Psoas muscle (tissue), 8 donors: ENCODE data around the gene PCK1. TPM values are rescaled to one million over a fixed set of nuclear protein-coding genes. Genes with fewer than 3 reads are reported as not detected.

ENCODE experiments used
- ATAC-seq, 4 donors: fragments of 200-7000 bp; cut with Tn5 transposase; one replicate each; pipeline ENCODE4 v1.9.1; 2020; ENCODE audit warnings: moderate library complexity in 3 of 4, mild to moderate bottlenecking in 2 of 4
- DNase-seq, 2 donors: peaks; one replicate each; pipeline ENCODE4 v3.0.0-alpha.2; 2020
- H3K27ac ChIP-seq: fragments of 200-600 bp; one replicate; pipeline ENCODE4 v1.8.0; 2022
- H3K27me3 ChIP-seq, 3 donors: fragments of 200-600 bp in 1 of 3; one replicate each; pipeline versions ENCODE4 v1.6.1 to v1.8.0; 2013 to 2022; ENCODE audit warnings: low read length in 2 of 3, mild to moderate bottlenecking in 2 of 3, moderate library complexity in 1 of 3; ENCODE audit not compliant: insufficient read depth in 3 of 3
- H3K36me3 ChIP-seq, 2 donors: fragments of 200-600 bp in 1 of 2; one replicate each; pipeline versions ENCODE4 v1.6.1 to v1.8.0; 2013 to 2022; ENCODE audit warnings: low read depth in 1 of 2, mild to moderate bottlenecking in 1 of 2, moderate library complexity in 1 of 2; ENCODE audit not compliant: insufficient read depth in 1 of 2
- H3K4me1 ChIP-seq: fragments of 200-600 bp; one replicate; pipeline ENCODE4 v1.8.0; 2022
- H3K4me3 ChIP-seq: fragments of 200-600 bp; one replicate; pipeline ENCODE4 v1.8.0; 2022; ENCODE audit warnings: mild to moderate bottlenecking
- H3K9me3 ChIP-seq: fragments of 200-600 bp; one replicate; pipeline ENCODE4 v1.8.0; 2022
- CTCF ChIP-seq: fragments of 200-600 bp; IDR thresholded peaks from one replicate; pipeline ENCODE4 v1.8.0; 2022; ENCODE audit warnings: antibody characterized with exemption
- WGBS, 3 donors: extraction: QIAGEN DNeasy Blood & Tissue Kit; methylation state at CpG; one replicate each; pipeline versions ENCODE4 v1.1.6 to v1.1.7; 2013; 5-methylcytosine and 5-hydroxymethylcytosine counted together
- intact Hi-C, 2 donors: fragments of 100-400 bp; cut with DNase I; formaldehyde crosslinking; loops; one replicate each; pipeline versions ENCODE4 v1.11.0 to v1.14.2; 2022
- polyA plus RNA-seq, 3 donors: library from polyadenylated mRNA; stranded (reverse); fragments of 200-250 nt; gene quantifications; one replicate each; pipeline ENCODE4 v1.2.3, GENCODE V29; 2013
- total RNA-seq, 4 donors: library from RNA; stranded (reverse); fragmentation: NEBNext Ultra II Directional in 2 of 4; extraction: Animal tissue kit (Norgen Biotek cat#: 25700) in 2 of 4; gene quantifications; one replicate each; pipeline versions ENCODE4 v1.2.1 to v1.2.4, GENCODE V29; 2021 to 2023
- donor health status: healthy with polysubstance abuse.
- donor health status: DM: no; HTN: no; CAD: no; lungs with moderate emphysema.
- donor health status: Bipolar disorder and iron deficiency.
- donor health status: healthy.
- donor health status: DM: yes; HTN: yes; CAD: no.
- donor health status: DM: no; HTN: no; CAD: no.
- donor health status: DM: no; HTN: no; CAD: no.
- donor health status: DM: yes; HTN: yes; CAD: no.

PCK1 gene
- total and polyA plus RNA-seq, 7 donors, result 0.24 to 0.81 (median 0.41) TPM

DNA sequence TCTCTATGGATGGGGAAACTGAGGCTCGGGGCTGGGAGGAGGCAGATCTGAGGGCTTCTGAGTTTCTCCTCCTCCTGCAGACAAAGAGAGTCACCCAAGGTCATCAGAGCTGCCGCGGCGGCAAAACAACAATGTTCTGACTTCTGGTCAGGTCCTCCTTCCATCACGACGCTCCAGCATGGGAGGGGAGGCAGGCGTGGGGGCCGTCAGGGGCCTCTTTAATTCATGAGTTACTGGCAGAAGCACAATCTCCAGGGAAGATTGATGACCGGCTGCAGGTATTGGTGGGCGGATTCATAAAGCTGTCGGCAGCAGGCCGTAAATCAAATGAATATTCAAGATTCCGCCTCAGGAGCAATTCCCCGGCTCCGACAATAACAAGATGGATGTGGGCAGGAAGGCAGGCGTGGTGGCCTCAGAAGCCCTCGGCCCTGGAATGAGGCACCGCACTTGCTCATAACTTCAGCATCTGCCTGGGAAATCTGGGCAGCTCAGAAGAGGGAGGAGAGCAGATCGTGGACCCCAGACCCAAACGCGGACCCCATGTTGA lies 19.1 kb downstream of the PCK1 start:
- WGBS, 3 donors, result 19 to 26% (median 22%) methylated on average over 21 of the region's 21 CpGs
- peaks cover 0 to 72% (median 10%) of the 10 kb centered on the region in 3 donors for H3K27me3 ChIP-seq

GRCh38 chr20:57580478-57581201 lies 19.7 kb downstream of the PCK1 start:
- peaks cover 0 to 72% (median 10%) of the 10 kb centered on the region in 3 donors for H3K27me3 ChIP-seq
- WGBS, 3 donors, result 80 to 90% (median 82%) methylated on average over 13 of the region's 13 CpGs
- H3K36me3 ChIP-seq, result no peaks in the 10 kb centered on the region
- no peak for DNase-seq
- no peaks in the 10 kb centered on the region for H3K4me1 ChIP-seq
- H3K9me3 ChIP-seq, result no peaks in the 10 kb centered on the region
- no peak for ATAC-seq
- H3K27ac ChIP-seq, result no peak overlapping the region
- no peak for TF ChIP-seq CTCF
- intact Hi-C loops, result no loop called here
- no peak overlapping the region for H3K4me3 ChIP-seq

More for the DNA sequence above, 19.1 kb downstream of the PCK1 start:
- H3K27ac ChIP-seq, result no peak overlapping the region
- no peaks in the 10 kb centered on the region for H3K4me1 ChIP-seq
- H3K4me3 ChIP-seq, result no peak overlapping the region
- intact Hi-C loops, result no loop called here
- H3K36me3 ChIP-seq, result no peaks in the 10 kb centered on the region
- no peak for ATAC-seq
- H3K9me3 ChIP-seq, result no peaks in the 10 kb centered on the region
- no peak for DNase-seq
- no peak for TF ChIP-seq CTCF

DNA sequence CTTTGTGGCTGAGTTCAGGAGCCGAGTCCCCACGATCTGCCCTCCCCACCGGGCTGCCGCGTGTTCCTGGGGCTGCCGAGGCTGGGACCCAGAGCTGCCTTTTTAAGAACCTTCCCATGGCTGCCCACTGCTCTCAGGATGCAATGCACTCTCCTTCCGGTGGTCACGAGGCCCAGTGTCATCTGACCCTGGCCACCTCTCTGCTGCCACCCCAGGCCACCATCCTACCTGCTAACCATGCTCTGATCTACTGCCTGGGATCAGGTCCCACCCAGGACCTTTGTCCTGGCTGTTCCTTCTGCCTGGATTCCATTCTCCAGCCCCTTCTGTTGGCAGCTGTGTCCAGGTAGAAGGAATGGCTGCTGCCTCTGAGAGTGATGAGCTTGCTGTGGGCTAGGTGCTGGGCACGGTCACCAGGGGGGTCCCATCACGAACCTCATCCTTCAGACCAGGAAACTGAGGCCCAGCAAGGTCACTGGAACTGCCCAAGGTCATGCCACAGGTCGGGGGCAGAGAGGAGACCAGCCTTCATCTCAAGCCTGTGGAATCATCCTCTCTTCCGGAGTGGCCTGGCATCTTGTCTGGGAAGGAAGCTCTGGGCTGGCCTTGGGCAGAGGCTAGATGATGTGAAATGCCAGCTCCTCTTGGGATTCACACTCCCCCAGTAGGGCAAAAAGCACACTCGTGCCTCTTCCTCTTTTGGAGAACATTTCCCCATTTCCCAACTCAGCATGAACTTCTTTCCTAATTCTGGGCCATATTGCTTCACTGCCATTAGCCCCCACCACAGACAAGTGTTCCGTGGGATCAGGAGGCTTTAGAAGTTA lies 20.5 kb downstream of the PCK1 start:
- H3K4me3 ChIP-seq, result no peak overlapping the region
- ATAC-seq, result peak in 1 of 4 donors; percentile 27
- H3K27ac ChIP-seq, result peak overlapping the region; percentile 61
- peaks cover 0 to 73% (median 10%) of the 10 kb centered on the region in 3 donors for H3K27me3 ChIP-seq
- no peaks in the 10 kb centered on the region for H3K9me3 ChIP-seq
- 77 to 80% (median 78%) methylated on average over 14 of the region's 14 CpGs for WGBS, 3 donors
- intact Hi-C loops, result no loop called here
- no peaks in the 10 kb centered on the region for H3K4me1 ChIP-seq
- DNase-seq, result no peak
- no peaks in the 10 kb centered on the region for H3K36me3 ChIP-seq
- TF ChIP-seq CTCF, result no peak

- no peaks in the 10 kb centered on the region for H3K4me1 ChIP-seq
- peak overlapping the region; percentile 61 for H3K27ac ChIP-seq
- TF ChIP-seq CTCF, result no peak
- intact Hi-C loops, result no loop called here
- ATAC-seq, result no peak
- H3K36me3 ChIP-seq, result no peaks in the 10 kb centered on the region
- 79 to 88% (median 85%) methylated on average over 5 of the region's 5 CpGs for WGBS, 3 donors
- peaks cover 0 to 69% (median 7%) of the 10 kb centered on the region in 3 donors for H3K27me3 ChIP-seq
- no peak overlapping the region for H3K4me3 ChIP-seq
- no peak for DNase-seq
- H3K9me3 ChIP-seq, result no peaks in the 10 kb centered on the region
These were observed 21.1 kb downstream of the PCK1 start for GRCh38 chr20:57582029-57582378.
